Keratinocyte (primary cell): ENCODE measurements around the gene CD79A. TPM values are rescaled to one million over a fixed set of nuclear protein-coding genes. Genes with fewer than 3 reads are reported as not detected.
A peak's percentile ranks its signal among the peaks of the same experiment; 100 is the strongest.

Experiments used
- DNase-seq: peaks from one replicate; pipeline ENCODE4 v3.0.0-alpha.2; 2011; ENCODE audit warnings: low read depth, missing footprints, low spot score
- FAIRE-seq: peaks from 2 replicates; lab custom pipeline; 2011; peaks lifted over from hg19 to GRCh38; lab: Jason Lieb, UNC
- H2AFZ ChIP-seq: 2 replicates; pipeline ENCODE4 v1.6.0; 2012; ENCODE audit warnings: low read length, control low read depth, inconsistent platforms; ENCODE audit not compliant: control insufficient read depth
- H3K27ac ChIP-seq: 2 replicates; pipeline ENCODE4 v1.5.1; 2011; ENCODE audit warnings: low read length; ENCODE audit not compliant: control insufficient read depth, insufficient read depth
- H3K27me3 ChIP-seq: 3 replicates; pipeline ENCODE4 v1.6.0; 2011; ENCODE audit warnings: low read length; ENCODE audit not compliant: control insufficient read depth, insufficient read depth; ENCODE audit errors: extremely low read depth
- H3K36me3 ChIP-seq, 2 experiments: 2 replicates in 1 of 2; 3 replicates in 1 of 2; pipeline ENCODE4 v1.5.1; 2011; ENCODE audit warnings: low read length in 2 of 2, mild to moderate bottlenecking in 1 of 2; ENCODE audit not compliant: control insufficient read depth in 2 of 2, insufficient read depth in 2 of 2; ENCODE audit errors: extremely low read depth in 1 of 2
- H3K4me1 ChIP-seq: 3 replicates; pipeline ENCODE4 v1.5.1; 2011; ENCODE audit warnings: low read length; ENCODE audit not compliant: control insufficient read depth, insufficient read depth; ENCODE audit errors: extremely low read depth
- H3K4me2 ChIP-seq: 3 replicates; pipeline ENCODE4 v1.6.0; 2011; ENCODE audit warnings: low read depth, low read length; ENCODE audit not compliant: control insufficient read depth, insufficient read depth; ENCODE audit errors: extremely low read depth
- H3K4me3 ChIP-seq, 3 experiments: fragments of 200-600 bp in 1 of 3; sonication (generic) in 1 of 3; 2 replicates in 2 of 3; 3 replicates in 1 of 3; pipeline ENCODE4 v1.5.1; 2011 to 2016; ENCODE audit warnings: low read length in 3 of 3, mild to moderate bottlenecking in 3 of 3, control low read depth in 2 of 3, inconsistent platforms in 1 of 3, low read depth in 1 of 3, mixed read lengths in 1 of 3, mixed run types in 1 of 3, moderate library complexity in 1 of 3; ENCODE audit not compliant: control insufficient read depth in 2 of 3, insufficient read depth in 2 of 3; ENCODE audit errors: extremely low read depth in 1 of 3
- H3K79me2 ChIP-seq: 2 replicates; pipeline ENCODE4 v1.6.0; 2012; ENCODE audit warnings: low read length; ENCODE audit not compliant: control insufficient read depth, insufficient read depth
- H3K9ac ChIP-seq: 3 replicates; pipeline ENCODE4 v1.6.0; 2011; ENCODE audit warnings: low read length; ENCODE audit not compliant: control insufficient read depth, insufficient read depth; ENCODE audit errors: extremely low read depth
- H3K9me1 ChIP-seq: 3 replicates; pipeline ENCODE4 v1.6.0; 2011; ENCODE audit warnings: low read length; ENCODE audit not compliant: control insufficient read depth, insufficient read depth; ENCODE audit errors: extremely low read depth
- H3K9me3 ChIP-seq: 2 replicates; pipeline ENCODE4 v1.5.1; 2012; ENCODE audit warnings: low read depth, low read length; ENCODE audit not compliant: control insufficient read depth
- H4K20me1 ChIP-seq: 3 replicates; pipeline ENCODE4 v1.6.0; 2011; ENCODE audit warnings: low read length; ENCODE audit not compliant: control insufficient read depth, insufficient read depth; ENCODE audit errors: extremely low read depth
- EZH2 ChIP-seq: IDR thresholded peaks from one replicate; pipeline ENCODE4 v1.6.1; 2012; ENCODE audit warnings: inconsistent platforms, mild to moderate bottlenecking, low read length, moderate library complexity
- dilution Hi-C: fragments of 300-500 bp; cut with MboI; formaldehyde crosslinking; loops from one replicate; pipeline ENCODE4 v1.7.0; 2020; ENCODE audit warnings: low sequenced_read_pairs; ENCODE audit not compliant: extremely low pct_ligation_motif_present
- polyA plus RNA-seq, 5 experiments: library from polyadenylated mRNA; depleted of rRNA in 3 of 5; stranded (reverse) in 3 of 5; stranded (forward) in 1 of 5; unstranded in 1 of 5; fragments of >200 nt; gene quantifications; 1 replicate in 1 of 5; 2 replicates in 3 of 5; 3 replicates in 1 of 5; pipeline versions ENCODE4 v1.2.1 to v1.2.3, GENCODE V29; 2011 to 2012; ENCODE audit warnings: missing spikeins in 2 of 5, low read depth in 1 of 5, low replicate concordance in 1 of 5
- TF ChIP-seq, protein P1 (sequence below), 3 experiments: IDR thresholded peaks in 1 of 3; conservative IDR thresholded peaks in 1 of 3; optimal IDR thresholded peaks in 1 of 3; 2 replicates in 2 of 3; 3 replicates in 1 of 3; pipeline versions ENCODE3 to v1.5.1; 2011; ENCODE audit warnings: low read length in 3 of 3, mild to moderate bottlenecking in 3 of 3, moderate library complexity in 2 of 3, control low read depth in 1 of 3, inconsistent platforms in 1 of 3; ENCODE audit not compliant: insufficient read depth in 2 of 3; ENCODE audit errors: extremely low read depth in 1 of 3

CD79A gene
- polyA plus RNA-seq, 1 donor (not counting 4 experiments of a cell fraction or from before 2014, with no cell fraction given) = 0.07 TPM

DNA sequence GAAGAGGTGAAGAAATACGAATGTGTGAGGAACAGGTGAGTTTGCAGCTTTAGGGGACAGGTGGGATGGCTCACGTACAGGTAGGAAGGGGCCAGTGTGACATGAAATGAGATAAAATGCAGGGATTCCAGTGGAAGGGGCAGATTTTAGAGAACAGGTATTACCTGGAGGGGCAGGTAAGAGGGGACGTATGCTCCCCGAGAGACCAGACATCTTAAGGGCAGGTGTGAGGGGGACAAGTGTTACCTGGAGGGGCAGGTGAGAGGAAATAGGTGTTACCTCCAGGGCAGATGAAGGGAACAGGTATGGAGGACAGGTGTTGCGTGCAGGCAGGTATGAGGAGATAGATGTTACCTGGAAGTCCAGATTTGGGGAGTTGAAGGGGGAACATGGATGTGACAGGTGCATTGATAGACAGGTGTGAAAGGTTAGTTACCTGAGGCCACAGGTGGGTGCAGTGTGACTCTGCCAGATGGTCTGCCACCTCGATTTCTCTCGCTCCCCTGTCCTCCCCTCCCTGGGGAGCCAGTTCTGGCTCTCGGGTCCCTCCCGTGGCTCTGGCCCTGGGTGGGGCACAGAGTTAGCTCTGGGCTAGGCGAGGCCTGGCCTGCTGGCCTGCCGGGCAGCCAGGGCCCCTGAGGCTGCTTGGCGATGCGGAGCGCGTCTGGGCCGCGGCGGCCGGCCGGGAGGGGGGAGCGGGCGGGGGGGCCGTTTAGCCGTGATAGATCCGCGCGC, 49.1 kb downstream of the CD79A start:
- dilution Hi-C loops = no loop called here
- no peaks in the 10 kb centered on the region for H3K9me1 ChIP-seq
- no peaks in the 10 kb centered on the region for H3K36me3 ChIP-seq
- H3K79me2 ChIP-seq = no peaks in the 10 kb centered on the region
- no peak overlapping the region for H3K4me3 ChIP-seq
- H3K4me1 ChIP-seq = peaks cover 6% of the 10 kb centered on the region
- H4K20me1 ChIP-seq = peaks cover 6% of the 10 kb centered on the region
- H3K9ac ChIP-seq = no peak overlapping the region
- no peak overlapping the region for H2AFZ ChIP-seq
- TF ChIP-seq, protein P1, sequence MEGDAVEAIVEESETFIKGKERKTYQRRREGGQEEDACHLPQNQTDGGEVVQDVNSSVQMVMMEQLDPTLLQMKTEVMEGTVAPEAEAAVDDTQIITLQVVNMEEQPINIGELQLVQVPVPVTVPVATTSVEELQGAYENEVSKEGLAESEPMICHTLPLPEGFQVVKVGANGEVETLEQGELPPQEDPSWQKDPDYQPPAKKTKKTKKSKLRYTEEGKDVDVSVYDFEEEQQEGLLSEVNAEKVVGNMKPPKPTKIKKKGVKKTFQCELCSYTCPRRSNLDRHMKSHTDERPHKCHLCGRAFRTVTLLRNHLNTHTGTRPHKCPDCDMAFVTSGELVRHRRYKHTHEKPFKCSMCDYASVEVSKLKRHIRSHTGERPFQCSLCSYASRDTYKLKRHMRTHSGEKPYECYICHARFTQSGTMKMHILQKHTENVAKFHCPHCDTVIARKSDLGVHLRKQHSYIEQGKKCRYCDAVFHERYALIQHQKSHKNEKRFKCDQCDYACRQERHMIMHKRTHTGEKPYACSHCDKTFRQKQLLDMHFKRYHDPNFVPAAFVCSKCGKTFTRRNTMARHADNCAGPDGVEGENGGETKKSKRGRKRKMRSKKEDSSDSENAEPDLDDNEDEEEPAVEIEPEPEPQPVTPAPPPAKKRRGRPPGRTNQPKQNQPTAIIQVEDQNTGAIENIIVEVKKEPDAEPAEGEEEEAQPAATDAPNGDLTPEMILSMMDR (optimal IDR thresholded peaks at IDR 0.05 in 1 of 3, IDR thresholded peaks at IDR 0.05 in 1 of 3, conservative IDR thresholded peaks at IDR 0.05 in 1 of 3; ENCODE audit: extremely low read depth in 1 of 3, insufficient read depth in 2 of 3, low read length in 3 of 3) = no peak
- TF ChIP-seq EZH2 = no peak
- DNase-seq (no peak), FAIRE-seq (no peak)
- no peaks in the 10 kb centered on the region for H3K9me3 ChIP-seq
- peaks cover 94% of the 10 kb centered on the region for H3K27me3 ChIP-seq
- no peak overlapping the region for H3K4me2 ChIP-seq
- no peak overlapping the region for H3K27ac ChIP-seq

DNA sequence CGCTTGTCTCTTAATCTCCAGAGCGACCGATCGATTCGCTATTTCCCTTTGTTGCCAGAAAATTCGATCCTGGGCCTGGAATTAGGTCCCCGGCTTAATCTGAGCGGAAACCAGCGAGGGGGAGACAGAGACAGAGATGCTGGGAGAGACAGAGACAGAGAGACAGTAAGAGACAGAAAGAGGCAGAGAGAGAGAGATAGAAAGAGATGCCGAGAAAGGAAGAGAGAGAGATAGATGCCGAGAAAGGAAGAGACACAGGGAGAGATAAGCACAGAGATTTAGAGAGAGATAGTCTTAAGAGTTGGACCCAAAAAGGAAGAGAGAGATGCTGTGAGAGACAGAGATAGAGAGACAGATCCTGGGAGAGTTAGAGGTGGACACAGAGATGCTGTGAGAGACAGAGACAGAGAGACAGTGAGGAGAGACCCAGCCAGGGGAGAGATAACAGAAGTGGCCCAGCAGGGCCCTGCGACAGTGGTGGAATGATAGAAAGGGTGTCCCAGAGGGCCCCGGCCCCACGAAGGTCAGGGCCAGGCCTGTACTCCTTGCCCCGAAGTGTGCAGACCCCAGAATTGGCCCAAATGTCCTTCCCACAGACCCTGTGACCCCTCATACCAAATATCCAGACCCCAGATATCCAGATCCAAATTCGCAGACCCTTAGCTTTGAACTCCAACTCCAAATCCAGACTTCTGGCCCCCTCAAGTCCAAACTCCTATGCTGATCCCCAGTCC, 49.9 kb downstream of the CD79A start:
- dilution Hi-C loops = no loop called here
- FAIRE-seq = no peak

More for the DNA sequence above, 49.9 kb downstream of the CD79A start:
- H3K4me1 ChIP-seq = peaks cover 6% of the 10 kb centered on the region
- H3K79me2 ChIP-seq = no peaks in the 10 kb centered on the region
- no peak overlapping the region for H3K27ac ChIP-seq
- TF ChIP-seq, protein P1 (optimal IDR thresholded peaks at IDR 0.05 in 1 of 3, IDR thresholded peaks at IDR 0.05 in 1 of 3, conservative IDR thresholded peaks at IDR 0.05 in 1 of 3; ENCODE audit: extremely low read depth in 1 of 3, insufficient read depth in 2 of 3, low read length in 3 of 3) = no peak
- peak; percentile 90 for TF ChIP-seq EZH2
- H3K36me3 ChIP-seq = no peaks in the 10 kb centered on the region
- no peaks in the 10 kb centered on the region for H3K9me3 ChIP-seq
- no peak for DNase-seq
- H3K27me3 ChIP-seq = peaks cover 94% of the 10 kb centered on the region
- H3K9ac ChIP-seq = no peak overlapping the region
- no peak overlapping the region for H3K4me3 ChIP-seq
- H4K20me1 ChIP-seq = peaks cover 6% of the 10 kb centered on the region
- H3K4me2 ChIP-seq = no peak overlapping the region
- H3K9me1 ChIP-seq = no peaks in the 10 kb centered on the region
- H2AFZ ChIP-seq = no peak overlapping the region
